Activated CD4-positive, alpha-beta T cell treated with anti-CD3 and anti-CD28 coated beads, Interleukin-2, amount 50 U/mL, for 4 hours (primary cell): ENCODE data around the gene ZSCAN16.
"Not testable (repeated sequence)": the region's sequence is repeated elsewhere in the genome, so short reads cannot be mapped to it uniquely, and the experiment has no call there.

ENCODE experiments used
- DNase-seq, 2 experiments: peaks; one replicate each; pipeline ENCODE4 v3.0.0-alpha.2; 2020

ZSCAN16 gene

DNA sequence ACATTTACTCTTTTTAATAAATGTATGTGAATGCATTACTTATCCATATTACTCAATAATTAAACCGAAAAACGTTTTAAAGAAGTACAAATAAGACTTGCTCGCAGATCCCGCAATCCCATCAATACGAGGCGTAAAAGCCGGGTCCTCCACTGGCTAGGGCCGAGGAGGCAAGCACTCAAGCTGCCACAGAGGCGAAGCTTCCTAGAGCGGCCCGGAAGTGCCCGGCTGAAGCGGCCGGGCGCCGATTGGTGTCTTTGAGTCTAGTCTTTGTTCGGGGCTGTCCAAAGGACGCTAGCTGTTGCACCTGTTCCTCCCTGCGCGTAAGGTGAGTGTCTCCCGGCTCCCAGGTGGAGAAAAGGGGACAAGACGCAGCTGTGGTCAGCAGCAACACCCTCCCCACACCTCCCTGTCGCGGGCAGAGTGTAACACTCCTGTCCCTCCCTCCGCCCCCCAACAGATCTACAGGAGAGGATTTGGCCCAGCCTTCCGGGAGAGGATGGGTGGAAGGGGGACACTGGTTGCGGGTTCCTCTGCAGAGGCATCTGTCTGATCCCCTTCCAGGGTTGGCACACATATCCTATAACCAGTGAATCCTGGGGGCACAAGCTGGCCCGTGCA lies at the start of gene ZSCAN16:
ZSCAN16 (plus strand) TSS at position 260 of the 621 bp plus-strand sequence. CDS start 835 bp downstream, outside the sequence.
- DNase-seq = peak; percentile 53 to 56

DNA sequence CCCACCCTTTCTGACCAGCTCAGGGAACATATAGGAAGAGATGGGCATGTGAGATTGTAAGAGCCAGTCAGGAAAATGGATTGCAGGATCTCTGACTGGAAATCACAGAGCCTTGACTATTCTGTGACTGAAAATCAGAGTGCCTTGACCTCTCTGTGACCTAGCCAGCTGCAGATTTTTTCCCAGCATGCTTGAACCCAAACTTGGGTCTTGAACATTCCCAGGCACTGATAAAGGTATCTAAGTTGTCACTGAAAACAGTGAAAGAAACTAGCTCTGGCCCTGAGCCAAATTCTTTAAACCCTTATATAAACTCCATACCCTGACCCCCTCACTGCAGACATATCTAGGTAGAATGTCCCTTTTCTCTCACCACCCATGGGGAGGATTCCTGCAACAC lies 46.4 kb upstream of the ZSCAN16 start:
- DNase-seq = no peak

DNA sequence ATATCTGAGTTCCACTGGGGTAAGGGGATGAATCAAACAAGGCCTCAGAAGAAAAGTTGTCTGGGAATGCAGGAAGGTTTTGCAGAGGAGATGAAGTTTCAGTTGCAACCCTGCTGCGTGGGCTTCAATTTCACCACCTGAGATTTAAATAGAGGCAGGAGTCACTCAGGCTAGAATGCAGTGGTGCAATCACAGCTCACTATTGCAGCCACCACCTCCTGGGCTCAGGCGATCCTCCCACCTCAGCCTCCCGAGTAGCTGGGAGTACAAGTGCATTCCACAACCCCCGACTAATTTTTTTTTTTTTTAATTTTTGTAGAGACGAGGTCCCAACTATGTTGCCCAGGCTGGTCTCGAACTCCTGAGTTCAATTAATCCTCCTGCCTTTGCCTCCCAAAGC lies 45.6 kb upstream of the ZSCAN16 start:
- DNase-seq = no peak

DNA sequence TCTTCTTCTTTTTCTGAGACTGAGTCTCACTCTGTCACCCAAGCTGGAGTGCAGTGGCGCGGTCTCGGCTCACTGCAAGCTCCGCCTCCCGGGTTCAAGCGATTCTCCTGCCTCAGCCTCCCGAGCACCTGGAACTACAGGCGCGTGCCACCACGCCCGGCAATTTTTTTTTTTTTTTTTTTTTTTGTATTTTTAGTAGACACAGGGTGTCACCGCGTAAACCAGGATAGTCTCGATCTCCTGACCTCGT lies 44.1 kb upstream of the ZSCAN16 start, which contains the start of gene ZNF165:
ZNF165 (plus strand) TSS at position 188 of the 250 bp plus-strand sequence. CDS start 4,913 bp downstream, outside the sequence.
- not testable (repeated sequence) for DNase-seq

DNA sequence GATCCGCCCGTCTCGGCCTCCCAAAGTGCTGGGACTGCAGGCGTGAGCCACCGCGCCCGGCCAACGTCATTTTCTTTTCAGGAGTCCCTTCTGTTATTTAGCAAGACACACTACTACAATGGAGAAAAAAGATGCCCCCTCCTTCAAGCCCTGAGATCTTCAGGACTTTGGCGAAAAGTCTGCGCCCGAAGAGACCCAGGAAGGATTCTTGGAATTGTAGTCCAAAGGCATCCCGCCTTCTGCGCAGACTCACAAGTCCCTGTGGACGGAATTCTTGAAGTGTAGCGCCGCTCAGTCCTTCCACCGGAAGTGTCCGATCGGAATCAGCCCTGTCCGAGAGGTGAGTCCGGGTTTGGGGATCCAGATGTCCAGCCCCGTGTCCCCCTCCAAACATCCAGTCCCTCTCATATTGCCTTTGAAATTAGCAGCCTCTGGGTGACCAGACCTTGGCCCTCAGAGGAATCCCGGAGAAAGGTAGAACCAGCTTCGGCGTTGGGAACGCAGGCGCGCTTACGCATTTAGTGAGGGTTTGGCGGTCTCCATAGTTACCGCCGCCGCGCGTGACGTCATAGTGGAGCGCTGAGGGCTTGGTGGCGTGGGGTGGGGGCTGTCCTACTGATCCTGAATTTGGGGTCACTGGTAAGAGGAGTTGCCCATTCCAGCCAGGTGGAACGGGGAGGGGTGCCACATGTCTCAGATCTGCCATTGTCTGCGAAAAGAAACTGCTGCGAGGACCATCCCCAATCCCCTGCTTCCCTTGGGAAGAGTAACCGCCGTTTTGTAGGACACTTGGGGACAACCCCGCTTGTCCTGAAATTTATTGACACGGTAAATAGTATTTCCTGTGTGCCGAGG lies 43.6 kb upstream of the ZSCAN16 start:
- peak; percentile 86 for DNase-seq

DNA sequence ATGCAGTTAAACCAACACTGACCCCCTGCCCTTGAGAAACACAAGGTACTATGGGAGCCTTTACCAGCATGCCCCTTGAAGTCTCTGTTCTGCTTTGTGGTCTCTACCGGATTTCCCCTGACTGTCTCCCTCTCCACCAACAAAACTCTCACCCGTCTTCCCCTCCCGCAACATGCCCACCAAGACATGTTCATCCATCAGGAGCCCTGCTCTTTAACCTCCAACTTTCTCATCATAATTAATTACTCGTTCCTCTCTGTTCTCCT lies 43.0 kb upstream of the ZSCAN16 start:
- peak in 1 of 2 experiments; percentile 2 for DNase-seq

DNA sequence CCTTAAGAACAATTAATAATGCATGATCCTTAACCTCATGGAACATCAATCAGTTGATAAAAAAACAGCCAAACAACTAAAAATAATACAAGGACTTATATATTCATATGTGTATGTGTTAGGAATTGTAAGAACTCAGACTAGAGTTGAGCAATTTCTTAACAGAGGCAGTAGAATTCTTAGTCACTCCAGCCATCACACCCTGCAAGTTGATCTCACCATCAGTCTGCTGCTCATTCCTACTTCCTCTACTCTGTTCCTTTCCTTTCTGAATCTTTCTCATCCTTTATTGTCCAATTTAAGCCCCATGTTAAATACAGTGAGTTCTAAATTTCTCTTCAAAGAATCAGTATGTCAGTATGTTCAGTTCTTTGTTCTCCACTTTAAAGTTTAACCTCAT lies 41.5 kb upstream of the ZSCAN16 start:
- DNase-seq = no peak

DNA sequence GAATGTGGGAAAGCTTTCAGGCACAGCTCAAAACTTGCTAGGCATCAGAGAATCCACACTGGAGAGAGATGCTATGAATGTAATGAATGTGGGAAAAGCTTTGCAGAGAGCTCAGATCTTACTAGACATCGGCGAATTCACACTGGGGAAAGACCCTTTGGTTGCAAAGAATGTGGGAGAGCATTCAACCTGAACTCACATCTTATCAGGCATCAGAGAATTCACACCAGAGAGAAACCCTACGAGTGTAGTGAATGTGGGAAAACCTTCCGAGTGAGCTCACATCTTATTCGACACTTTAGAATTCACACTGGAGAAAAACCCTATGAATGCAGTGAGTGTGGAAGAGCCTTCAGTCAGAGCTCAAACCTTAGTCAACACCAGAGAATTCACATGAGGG lies 35.4 kb upstream of the ZSCAN16 start:
- DNase-seq = no peak

DNA sequence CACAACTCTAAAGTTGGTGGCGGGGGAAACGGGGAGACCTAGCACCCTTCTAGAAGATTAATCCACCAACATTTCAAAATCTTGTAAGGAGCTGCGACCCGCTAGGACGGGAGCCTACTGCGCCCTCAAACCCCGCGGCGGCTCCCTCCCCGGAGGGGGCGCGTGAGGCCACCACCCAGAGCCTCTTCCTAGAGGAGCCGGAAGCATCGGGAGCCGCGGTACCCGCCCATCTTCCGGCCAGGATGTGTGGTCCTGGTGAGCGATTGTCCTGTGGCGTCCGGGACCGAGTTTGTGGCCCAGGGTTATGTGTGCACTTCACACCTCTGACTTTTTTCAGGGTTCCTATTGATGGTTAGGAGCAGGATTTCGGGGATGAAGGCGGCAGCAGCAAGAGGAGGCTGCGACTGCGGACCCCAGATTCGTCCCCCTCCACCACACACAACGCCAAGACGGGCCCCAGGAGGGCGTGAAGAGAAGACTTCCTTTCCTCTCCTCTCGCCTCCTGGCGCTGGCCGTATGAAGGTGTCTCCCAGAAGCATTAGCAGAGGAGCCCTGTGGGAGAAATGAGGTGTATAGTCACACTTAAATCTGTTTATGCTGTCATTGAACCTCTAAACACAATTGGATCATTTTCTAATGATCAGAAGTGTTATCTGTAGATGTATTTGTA lies 33.4 kb upstream of the ZSCAN16 start:
- no peak for DNase-seq

DNA sequence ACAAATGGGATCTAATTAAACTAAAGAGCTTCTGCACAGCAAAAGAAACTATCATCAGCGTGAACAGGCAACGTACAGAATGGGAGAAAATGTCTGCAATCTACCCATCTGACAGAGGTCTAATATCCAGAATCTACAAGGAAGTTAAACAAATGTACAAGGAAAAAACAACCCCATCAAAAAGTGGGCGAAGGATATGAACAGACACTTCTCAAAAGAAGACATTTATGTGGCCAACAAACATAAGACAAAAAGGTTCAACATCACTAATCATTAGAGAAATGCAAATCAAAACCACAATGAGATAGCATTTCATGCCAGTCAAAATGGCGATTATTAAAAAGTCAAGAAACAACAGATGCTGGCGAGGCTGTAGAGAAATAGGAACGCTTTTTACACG lies 22.2 kb upstream of the ZSCAN16 start:
- DNase-seq = not testable (repeated sequence)

DNA sequence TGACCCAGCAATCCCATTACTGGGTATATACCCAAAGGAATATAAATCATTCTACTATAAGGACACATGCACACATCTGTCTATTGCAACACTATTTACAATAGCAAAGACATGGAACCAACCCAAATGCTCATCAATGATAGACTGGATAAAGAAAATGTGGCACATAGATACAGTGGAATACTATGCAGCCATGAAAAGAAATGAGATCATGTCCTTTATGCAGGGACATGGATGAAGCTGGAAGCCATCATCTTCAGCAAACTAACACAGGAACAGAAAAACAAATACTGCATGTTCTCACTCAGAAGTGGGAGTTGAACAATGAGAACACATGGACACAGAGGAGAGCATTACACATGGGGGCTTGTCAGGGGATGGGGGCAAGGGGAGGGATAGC lies 21.7 kb upstream of the ZSCAN16 start:
- DNase-seq = not testable (repeated sequence)

DNA sequence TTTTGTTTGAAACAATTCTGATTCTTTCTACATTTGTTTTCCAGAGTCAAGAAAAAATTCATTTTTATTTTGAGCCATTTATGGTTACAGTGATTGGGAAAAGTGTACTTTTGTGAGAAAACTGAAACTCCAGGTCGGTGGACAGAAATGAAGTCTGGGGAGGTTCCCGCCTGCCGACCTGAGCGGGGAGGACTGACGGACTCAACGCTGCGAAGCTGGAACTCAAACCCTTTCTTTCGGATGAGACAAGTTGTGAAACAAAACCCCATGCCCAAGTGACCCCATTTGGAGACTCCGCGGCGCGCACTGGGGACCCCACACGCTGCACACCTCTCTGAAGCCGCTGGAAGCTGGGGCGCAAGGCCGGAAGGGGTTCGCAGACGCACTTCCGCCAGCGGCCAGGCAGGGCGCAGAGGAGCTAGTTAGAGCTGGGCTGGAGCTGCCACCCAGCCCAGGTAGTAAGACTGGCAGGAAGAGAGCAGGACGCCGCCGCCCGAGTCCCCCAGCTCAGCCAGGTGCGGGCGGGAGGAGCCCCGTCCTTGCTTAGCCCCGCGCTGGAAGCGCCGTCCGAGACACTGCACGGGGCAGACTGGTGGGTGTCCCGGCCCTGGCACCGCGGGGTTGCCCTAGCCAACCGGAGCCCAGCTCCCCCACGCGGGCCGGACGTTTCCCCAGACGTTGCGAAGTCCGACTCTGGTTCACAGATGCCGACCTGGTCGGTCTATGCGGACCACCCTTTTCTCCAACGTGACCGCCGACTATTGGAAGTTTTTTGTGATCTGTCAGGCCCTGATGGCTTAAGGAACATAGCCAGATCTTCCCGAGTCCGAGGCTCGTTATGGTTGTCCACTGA lies 19.8 kb upstream of the ZSCAN16 start:
- peak; percentile 73 to 78 for DNase-seq

DNA sequence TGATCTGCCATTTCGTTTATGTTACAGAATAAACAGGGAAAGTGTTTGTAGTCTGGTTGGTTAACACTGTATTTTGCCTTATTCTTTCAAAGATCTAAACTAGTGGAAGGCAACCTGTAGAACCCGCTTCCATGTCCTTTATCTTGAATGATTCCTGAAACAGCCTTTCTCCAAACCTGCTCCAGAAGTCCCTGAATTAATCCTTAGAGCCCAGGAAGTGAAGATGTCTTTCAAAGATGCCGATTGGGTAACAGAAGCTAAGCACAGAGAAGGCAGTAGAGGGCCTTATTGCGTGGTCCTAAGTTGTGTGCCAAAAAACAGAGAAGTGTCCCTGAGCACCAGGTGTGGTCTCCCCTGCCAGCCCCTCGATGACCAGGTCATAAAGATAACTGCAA lies 19.2 kb upstream of the ZSCAN16 start:
- DNase-seq = no peak

DNA sequence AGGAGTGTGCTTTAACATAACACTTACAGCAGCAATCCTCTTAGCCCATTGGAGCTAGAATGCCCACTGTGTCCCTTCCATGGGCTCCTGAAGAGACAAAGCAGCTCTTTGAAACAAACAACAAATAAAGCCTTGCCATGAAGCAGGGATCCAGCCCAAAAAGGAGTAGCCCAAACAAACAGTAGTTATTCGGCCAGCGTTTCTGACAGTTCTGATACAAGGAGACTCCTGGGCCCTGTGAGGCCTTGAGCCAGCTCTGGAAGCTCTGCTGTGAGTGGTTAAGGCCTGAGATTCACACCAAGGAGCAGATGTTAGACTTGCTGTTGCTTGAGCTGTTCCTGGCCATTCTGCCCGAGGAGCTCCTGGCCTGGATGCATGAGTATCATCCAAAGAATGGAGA lies 16.9 kb upstream of the ZSCAN16 start:
- DNase-seq = no peak

DNA sequence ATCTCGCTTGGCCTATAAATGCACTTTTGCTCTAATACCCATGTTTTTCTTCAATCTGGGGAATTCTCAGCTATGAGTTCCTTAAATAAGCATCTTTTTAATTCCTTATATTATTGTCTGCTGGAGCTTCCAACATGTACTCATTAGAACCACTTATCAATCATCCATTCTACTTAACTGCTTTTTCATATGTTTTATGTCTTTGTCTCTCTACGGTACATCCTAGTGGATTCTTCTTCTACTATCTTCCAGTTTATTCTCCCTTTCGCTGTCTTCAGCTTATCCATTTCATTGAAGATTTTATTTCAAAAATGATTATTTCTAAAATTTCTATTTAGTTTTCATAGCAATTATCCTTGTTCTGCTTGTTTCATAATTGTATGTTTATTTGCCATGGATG lies 12.4 kb upstream of the ZSCAN16 start:
- no peak for DNase-seq

DNA sequence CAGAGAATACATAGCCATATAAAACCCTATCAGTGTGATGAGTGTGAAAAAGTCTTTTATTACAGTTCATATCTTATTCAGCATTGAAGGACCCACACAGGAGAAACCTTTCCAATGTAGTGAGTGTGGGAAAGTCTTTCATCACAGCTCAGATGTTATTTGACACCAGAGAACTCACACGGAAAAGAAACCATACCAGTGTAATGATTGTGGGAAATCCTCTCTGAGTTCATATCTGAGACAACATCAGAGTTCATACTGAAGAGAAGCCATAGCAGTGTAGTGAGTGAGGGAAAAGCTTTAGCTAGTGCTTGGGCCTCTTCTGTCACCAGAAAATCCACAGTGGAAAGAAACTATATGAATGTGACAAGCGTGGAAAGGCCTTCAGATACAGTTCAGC lies 8.6 kb upstream of the ZSCAN16 start:
- DNase-seq = no peak

DNA sequence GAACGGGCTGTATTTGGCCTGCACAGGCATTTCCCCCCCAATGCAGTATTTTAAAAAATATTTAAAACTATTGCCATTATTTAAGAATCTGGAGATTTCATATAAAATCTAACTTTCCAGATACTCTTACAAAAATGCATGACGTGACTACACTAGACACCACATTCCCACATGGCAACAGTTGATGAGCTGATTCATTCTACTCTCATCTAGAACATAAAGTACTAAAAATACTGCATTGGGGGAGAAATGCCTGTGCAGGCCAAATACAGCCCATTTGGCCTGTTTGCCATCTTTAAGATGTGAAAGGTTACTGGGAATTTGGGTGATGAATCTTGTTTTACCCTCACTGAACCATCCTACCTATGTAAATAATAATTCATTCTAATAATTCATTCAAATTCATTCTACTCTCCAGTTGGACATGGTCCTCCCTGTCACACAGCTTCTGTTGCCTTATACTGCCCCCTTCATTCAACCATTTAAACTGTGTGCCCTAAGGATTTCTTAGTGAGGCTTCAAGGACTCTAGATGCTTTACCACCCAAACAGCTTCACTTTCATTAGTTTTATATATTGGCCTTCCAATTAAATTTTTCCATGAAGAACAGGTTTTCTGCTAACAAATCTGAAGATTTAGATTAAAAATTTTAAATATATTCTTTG lies 6.9 kb upstream of the ZSCAN16 start:
- DNase-seq = no peak

DNA sequence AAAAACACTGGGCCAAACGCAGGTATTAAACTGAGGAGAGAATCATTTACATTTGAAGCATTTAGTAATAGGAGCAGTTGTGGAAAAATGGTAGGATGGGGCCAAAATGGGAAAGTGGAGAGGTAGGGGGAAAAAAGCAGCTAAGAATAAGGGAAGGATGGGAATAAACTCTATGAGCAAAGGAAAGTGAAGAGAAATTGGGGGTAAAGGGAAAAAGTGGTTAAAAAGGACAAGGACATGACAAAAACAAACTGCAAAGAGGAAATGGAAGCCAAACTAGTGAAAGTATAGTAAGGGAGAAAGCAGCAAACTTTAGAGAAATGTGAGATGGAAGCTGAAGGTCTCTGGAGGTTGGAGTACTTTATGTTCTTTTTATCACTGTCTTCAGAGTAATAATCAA lies 6.2 kb upstream of the ZSCAN16 start:
- no peak for DNase-seq

DNA sequence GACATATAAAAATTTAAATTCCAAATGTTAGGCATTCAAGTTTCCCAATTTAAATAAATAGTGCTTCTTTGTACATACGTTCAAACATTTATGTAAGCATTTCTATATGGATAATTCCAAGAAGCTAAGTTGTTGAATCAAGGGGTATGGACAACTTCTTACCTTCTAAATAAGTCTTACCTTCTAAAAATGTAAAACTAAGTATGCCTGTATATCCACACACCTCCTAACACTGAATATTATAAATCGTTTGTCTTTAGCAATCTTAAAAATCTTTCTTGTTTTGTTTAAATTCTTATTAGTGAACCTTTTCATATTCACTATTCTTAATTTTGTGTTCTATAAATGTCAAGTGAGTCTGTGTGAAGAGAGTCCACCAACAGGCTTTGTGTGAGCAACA lies 2.5 kb upstream of the ZSCAN16 start:
- DNase-seq = no peak

DNA sequence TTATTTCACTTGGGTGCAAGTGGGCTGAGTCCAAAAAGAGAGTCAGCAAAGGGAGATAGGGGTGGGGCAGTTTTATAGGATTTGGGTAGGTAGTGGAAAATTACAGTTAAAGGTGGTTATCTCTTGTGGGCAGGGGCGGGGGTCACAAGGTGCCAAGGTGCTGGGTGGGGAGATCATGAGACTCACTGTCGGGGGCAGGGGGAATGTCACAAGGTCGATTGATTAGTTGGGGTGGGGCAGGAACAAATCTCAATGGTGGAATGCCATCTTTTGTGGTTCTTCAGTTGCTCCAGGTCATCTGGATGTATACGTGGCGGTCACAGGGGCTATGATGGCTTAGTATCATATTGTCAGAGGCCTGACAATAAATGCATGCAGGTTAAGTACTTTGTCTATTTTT lies 2.1 kb upstream of the ZSCAN16 start:
- DNase-seq = not testable (repeated sequence)

DNA sequence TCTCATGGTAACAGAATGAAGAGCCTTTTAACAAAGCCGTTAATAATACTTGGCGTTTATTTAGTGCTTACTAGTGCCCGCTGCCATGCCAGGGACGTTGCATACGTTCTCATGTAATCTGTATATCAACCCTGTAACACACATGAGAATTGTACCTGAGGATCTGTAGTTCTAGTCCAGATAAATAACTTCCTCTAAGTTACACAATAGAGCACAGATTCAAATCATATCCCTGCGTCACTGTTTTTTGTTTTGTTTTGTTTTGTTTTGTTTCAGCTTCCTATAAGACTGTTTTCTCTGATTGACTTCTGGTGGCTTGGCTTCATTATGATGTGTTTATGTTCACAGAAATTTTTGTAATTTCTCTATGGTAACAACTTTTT lies 553 bp downstream of the ZSCAN16 start:
- DNase-seq = no peak

DNA sequence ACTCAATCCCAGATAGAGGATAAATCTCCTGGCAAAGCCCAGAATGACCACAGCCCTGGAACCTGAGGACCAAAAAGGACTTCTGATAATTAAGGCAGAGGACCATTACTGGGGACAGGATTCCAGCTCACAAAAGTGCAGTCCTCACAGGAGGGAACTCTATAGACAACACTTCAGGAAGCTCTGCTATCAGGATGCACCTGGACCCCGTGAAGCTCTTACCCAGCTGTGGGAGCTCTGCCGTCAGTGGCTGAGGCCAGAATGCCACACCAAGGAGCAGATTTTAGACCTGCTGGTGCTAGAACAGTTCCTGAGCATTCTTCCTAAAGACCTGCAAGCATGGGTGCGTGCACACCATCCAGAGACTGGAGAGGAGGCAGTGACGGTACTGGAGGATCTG lies 992 bp downstream of the ZSCAN16 start:
- no peak for DNase-seq

DNA sequence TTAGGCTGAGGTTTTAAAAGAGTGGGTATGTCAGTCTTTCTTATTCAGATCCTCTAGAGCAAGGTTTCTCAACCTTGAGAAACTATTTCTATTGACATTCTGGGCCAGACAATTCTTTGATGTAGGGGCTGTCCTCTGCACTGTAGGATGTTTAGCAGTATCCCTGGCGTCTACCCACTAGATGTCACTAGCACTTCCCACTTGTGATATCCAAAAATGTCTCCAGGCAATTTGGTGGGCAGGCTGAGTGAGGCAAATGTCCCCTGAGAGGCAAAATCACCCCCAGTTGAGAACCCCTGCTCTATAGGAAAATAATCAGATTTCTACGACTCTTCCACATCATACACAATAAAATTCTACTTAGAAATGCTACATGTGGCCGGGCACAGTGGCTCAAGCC lies 9.6 kb downstream of the ZSCAN16 start:
- no peak for DNase-seq
